Activated T-helper 1 cell treated with Interleukin-2 at 50 U/mL for 16 hours (primary cell): ENCODE results near the gene SLC35F3.
"Not testable (repeated sequence)": the region's sequence is repeated elsewhere in the genome, so short reads cannot be mapped to it uniquely, and the experiment has no call there.

Source experiments
- DNase-seq: peaks from one replicate; pipeline ENCODE4 v3.0.0-alpha.2; 2020; ENCODE audit warnings: low read depth

Gene SLC35F3

GRCh38 chr1:234226113-234226818 lies 321.8 kb downstream of the SLC35F3 start:
- no peak for DNase-seq

GRCh38 chr1:234226819-234227165 lies 322.3 kb downstream of the SLC35F3 start:
- DNase-seq, result no peak

GRCh38 chr1:234229581-234230387 lies 325.3 kb downstream of the SLC35F3 start:
- no peak for DNase-seq

GRCh38 chr1:234230414-234230862 lies 326.0 kb downstream of the SLC35F3 start:
- DNase-seq, result no peak

GRCh38 chr1:234231061-234231892 lies 326.8 kb downstream of the SLC35F3 start:
- no peak for DNase-seq

- no peak for DNase-seq
Measured at GRCh38 chr1:234231893-234232276, 327.4 kb downstream of the SLC35F3 start.

GRCh38 chr1:234234199-234234598 lies 329.7 kb downstream of the SLC35F3 start:
- DNase-seq, result no peak

- no peak for DNase-seq
Measured at GRCh38 chr1:234235434-234235881, 331.0 kb downstream of the SLC35F3 start.

GRCh38 chr1:234237393-234237792 lies 332.9 kb downstream of the SLC35F3 start:
- DNase-seq, result no peak

GRCh38 chr1:234238060-234238459 lies 333.6 kb downstream of the SLC35F3 start:
- no peak for DNase-seq

GRCh38 chr1:234239515-234239914 lies 335.0 kb downstream of the SLC35F3 start:
- no peak for DNase-seq

- no peak for DNase-seq
Measured at GRCh38 chr1:234239936-234240335, 335.5 kb downstream of the SLC35F3 start.

GRCh38 chr1:234240680-234241079 lies 336.2 kb downstream of the SLC35F3 start:
- DNase-seq, result no peak

GRCh38 chr1:234241941-234242490 lies 337.5 kb downstream of the SLC35F3 start:
- no peak for DNase-seq

- no peak for DNase-seq
Measured at GRCh38 chr1:234243521-234244260, 339.2 kb downstream of the SLC35F3 start.

- no peak for DNase-seq
Measured at GRCh38 chr1:234244482-234244881, 340.0 kb downstream of the SLC35F3 start.

- DNase-seq, result no peak
Measured at GRCh38 chr1:234246638-234247116, 342.2 kb downstream of the SLC35F3 start.

GRCh38 chr1:234247746-234248145 lies 343.3 kb downstream of the SLC35F3 start:
- not testable (repeated sequence) for DNase-seq

GRCh38 chr1:234250747-234251146 lies 346.3 kb downstream of the SLC35F3 start:
- DNase-seq, result no peak

- DNase-seq, result no peak
Measured at GRCh38 chr1:234253732-234254131, 349.3 kb downstream of the SLC35F3 start.

GRCh38 chr1:234256359-234256758 lies 351.9 kb downstream of the SLC35F3 start:
- no peak for DNase-seq
